ENCODE data around the gene HIPK1.

The HIPK1 gene

DNA sequence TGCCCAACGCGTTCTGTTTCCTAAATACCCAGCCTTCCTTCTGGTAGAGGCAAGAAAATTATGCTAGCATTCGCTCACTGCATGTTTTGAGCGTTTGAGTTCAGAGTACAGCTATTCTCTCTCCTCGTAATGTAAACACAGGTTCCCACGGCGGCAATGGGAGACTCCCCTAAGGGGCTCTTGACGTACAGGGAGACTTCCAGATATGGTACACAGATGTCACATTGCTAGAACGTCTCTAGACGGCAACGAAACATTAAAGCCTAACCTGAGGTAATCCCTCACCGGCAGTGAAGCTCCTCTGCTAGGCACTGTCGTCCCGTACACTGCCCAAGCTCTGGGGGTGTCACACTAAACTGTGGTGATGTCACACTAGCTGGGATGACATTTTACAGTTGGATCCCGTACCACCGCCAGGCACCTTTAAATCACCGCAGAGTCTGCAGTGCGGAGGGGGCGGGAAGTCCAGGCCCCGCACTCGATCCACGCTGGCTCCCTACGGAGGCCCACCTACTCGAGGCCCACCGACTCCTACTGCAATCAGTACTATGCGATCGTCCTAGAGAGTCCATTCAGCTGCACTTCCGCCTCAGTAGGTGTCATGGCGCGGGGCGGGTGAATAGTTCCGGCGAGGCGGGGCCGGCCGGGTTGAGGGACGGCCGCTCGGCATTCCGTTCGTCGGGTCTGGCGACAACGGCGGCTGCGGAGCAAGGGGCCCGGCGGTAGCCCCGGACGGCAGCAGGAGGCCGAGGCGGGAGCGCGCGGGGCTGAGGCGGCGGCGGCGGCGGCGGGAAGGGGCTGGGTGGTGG is at the start of gene HIPK1:
HIPK1 (plus strand) TSS at position 384 of the 809 bp plus-strand sequence.
- peak; percentile 83 for DNase-seq (ENCODE audit: low read depth)

- no peak for DNase-seq (ENCODE audit: low read depth)
Observed at GRCh38 chr1:113879739-113880038, 49.4 kb upstream of the HIPK1 start.

DNA sequence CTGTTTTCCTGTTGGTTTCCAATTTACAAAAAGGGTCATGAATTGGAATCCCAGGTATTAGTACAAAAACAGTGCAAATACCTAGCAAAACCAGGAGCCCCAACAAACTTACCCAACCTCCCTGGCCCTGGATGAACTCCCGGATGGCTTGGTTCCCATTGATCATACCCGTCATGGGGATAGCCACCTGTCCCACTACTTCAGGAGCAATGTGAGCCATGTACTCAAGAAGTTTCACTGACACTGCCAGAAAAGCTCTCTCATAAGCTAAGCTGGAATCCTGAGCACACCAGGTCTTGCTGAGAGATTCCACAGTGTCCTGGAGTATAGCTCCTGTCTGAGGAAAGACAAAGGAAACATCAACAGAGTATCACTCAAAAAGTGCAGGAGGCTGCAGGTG is 47.5 kb upstream of the HIPK1 start:
- no peak for DNase-seq (ENCODE audit: low read depth)

GRCh38 chr1:113886417-113887401 is 42.4 kb upstream of the HIPK1 start:
- no peak for DNase-seq (ENCODE audit: low read depth)

- DNase-seq (ENCODE audit: low read depth), result no peak
Observed at GRCh38 chr1:113887402-113888175, 41.5 kb upstream of the HIPK1 start, which contains the start of gene BCL2L15. Gene BCL2L15 (minus strand): TSS chr1:113887581. CDS start chr1:113887375, 206 bp downstream.

DNA sequence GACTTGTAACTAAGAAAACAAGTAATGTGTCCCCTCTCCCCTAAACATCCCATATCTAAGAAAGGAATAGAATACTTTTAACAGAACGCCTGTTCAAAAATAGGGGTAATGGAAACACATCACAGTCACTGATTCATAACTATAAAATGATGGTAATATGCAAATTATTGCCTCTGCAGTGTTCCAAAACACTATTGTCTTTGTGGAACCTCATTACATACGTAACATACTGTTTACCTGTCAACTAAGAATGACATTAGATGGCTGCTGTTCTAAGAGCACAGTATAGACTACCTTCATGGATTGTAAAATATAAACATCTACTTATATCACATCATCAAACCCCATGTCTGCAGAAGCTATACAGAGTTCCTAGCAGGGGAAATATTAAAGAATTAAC is 38.3 kb upstream of the HIPK1 start:
- no peak for DNase-seq (ENCODE audit: low read depth)

DNA sequence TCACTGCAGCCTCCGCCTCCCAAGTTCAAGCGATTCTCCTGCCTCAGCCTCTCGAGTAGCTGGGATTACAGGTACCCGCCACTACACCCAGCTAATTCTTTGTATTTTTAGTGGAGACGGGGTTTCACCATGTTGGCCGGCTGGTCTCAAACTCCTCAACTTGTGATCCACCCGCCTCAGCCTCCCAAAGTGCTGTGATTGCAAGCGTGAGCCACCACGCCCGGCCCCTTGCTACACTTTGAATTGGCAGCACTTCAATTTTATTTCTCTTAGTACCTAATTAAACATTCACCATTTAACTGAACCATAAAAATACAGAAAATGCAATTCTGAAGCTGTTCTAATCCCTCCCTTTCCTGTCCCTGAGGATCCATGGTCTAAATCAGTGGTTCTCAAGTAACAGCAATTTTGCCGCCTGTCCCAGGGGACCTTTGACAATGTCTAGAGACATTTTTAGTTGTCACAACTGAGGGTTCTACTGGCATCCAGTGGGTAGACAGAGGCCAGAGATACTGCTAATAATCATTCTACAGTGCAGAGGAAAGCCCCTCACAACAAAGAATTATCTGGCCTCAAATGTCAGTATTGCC is 37.4 kb upstream of the HIPK1 start:
- DNase-seq (ENCODE audit: low read depth), result no peak

DNA sequence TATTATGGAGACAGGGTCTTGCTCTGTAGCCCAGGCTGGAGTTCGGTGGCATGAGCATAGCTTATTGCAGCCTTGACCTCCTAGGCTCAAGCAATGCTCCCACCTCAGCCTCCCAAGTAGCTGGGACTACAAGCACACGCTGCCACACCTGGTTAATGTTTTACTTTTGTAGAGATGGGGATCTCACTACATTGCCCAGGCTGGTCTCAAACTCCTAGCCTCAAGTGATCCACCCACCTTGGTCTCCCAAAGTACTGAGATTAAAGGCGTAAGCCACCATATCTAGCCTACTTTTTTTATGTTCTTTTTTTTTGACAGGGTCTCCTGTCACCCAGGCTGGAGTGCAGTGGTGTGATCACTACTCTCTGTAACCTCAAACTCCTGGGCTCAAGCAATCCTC is 35.9 kb upstream of the HIPK1 start:
- no peak for DNase-seq (ENCODE audit: low read depth)

DNA sequence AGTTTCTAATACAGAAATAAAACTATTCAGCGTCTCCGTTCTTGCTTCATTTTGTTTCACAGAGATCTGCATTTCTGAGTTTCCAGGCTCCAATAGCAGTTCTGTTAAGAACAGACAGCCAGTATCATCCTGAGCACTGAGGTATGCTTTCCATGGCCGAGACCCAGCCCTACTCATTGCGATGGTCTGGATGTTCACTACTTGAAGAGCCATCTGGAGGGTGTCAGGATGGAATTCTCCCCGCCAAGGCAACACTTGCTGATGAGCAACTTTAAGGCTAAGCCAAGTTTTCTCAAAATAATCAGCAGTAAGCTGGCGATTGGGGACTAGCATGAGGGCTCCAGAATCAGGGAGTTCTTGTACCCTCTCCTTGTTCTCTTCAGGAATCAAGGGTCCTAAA is 34.0 kb upstream of the HIPK1 start:
- DNase-seq (ENCODE audit: low read depth), result no peak

DNA sequence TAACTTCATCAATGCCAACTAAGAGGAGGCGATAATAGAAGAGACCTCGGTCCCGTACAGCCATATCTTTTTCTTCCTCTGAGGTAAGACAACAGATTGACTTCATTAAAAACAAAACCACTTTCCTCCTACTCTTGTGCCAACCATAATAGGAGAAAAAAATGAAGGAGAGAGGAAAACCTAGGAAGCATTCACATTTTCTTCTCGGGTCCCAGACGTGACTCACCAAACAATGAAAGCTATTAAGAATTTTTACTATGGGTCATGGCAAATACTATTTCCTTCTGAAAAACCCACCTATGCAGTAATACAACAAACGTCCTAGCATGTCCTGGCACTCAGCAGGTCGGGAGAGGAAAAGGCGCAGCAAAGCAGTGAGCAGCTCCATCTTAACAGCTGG is 33.2 kb upstream of the HIPK1 start:
- no peak for DNase-seq (ENCODE audit: low read depth)

DNA sequence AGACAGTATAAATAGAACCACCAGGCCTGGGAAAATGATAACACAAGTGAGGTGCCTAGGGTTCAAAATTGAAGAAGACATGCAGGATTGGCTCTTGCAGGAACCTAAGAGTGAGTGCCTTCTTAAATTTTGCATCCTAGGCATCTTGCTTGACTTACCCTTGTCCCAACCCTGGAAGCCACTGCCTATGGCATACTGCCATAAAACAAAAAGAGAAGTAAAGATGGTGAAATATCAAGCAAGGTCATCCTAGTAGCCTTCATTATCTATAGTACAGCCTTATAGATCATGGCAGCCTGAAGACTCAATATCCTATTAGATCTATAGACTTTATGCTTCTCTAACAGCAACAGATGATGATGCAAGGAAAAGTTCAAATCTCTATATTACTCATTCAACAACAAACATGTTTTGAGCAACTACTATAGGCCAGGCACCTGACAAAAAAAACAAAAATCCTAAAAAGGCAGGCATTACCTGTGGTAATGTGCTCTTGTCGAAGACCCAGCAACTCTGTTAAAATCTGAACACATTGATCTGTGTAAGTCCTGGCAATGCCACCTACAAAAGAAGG is 30.8 kb upstream of the HIPK1 start:
- no peak for DNase-seq (ENCODE audit: low read depth)

DNA sequence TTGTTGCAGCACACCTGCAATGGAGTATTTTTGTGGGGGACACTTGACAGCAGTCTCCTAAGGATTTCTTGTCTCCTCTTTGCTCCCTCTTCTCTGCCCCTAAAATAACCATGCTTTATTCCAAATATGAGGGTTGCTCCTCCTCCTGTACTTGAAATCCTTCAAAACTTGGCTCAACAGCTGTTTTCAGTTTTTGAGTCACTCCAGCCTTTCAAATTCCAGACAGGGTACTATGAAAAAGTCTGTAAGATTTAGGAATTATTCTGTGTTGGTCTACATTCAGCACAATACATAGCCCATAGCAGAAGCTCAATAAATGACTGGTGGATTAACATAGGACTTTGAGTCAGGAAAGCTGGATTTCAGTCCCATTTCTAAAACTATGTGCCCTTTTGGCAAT is 30.0 kb upstream of the HIPK1 start:
- no peak for DNase-seq (ENCODE audit: low read depth)

DNA sequence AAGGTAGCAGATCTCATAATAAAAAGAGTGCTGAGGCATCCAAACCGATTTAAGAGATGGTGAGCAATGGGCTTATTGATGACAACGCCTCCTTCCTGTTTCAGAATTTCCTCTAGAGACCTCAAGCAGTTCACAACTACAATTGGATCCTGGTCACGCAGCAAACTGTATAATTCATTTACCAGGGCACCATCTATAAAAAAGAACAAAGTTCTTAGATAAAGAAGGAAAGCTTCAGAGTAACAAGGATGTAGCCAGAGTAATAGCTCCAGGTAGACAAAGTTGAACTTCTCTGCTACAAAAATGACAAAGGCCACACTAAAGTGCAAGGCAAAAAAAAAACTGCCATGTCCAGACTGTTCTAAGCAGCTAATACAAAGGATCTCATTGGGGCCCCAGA is 27.9 kb upstream of the HIPK1 start:
- no peak for DNase-seq (ENCODE audit: low read depth)

GRCh38 chr1:113903501-113904292 is 25.4 kb upstream of the HIPK1 start:
- peak; percentile 25 for DNase-seq (ENCODE audit: low read depth)

DNA sequence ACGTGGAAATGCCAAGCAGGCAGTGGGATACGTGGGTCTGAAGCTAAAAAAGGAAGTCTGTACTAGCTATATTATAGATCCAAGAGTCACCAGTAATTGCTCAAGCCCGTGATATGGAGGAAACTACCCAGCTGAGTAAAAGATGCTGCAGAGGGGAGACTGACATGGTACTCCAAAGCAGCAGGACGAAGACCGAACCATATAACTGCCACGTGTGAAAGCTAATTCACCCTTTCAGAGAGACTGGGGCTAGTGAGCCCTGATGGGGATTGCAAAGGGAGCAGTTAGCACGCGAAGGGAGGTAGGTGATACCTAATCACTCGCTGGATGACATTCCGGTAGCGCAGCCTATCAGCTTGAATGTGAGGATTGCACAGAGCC is 24.8 kb upstream of the HIPK1 start:
- DNase-seq (ENCODE audit: low read depth), result no peak

DNA sequence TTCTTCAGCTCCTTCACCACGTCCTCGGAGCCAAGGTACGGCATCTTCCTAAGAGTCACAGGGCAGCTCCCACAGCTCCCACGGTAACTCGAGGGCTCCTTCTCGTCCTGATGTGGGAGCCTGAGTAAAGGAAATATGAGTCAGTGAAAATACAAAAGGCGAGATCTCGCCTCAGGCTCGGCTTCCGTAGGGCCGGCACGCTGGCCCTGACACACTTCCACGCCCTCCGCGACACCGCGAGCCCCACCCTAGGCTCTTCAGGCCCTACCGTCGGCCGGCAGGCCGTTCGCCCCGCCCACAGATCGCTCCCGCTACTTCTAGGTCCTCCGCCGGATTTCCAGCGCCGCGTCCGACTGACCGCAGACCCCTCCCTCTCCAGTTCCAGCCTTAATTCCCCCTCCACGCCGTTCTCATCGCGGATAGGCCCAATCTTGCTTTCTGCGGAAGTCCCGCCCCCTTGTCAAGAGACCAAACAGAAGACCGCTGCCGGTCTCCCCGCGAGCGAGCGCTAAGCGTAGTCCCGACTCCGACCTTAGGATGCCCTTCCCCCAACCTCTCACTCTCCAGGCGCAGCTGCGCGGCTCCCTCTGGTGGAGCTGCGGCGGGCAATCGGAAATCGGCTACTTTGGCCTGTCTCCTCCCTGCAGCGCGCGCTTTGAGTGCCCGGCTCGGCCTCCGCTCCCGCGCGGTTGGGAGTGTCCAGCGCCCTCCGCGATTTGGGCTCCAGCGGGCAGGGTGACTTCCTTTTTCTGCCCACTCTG is 24.3 kb upstream of the HIPK1 start, which contains the start of the genes AP4B1 and DCLRE1B:
AP4B1 (minus strand) TSS at position 126 of the 761 bp plus-strand sequence; CDS start at position 44, 82 bp downstream.
DCLRE1B (plus strand) TSS at position 653 of the 761 bp plus-strand sequence. CDS start 261 bp downstream, outside the sequence.
- peak; percentile 100 for DNase-seq (ENCODE audit: low read depth)

DNA sequence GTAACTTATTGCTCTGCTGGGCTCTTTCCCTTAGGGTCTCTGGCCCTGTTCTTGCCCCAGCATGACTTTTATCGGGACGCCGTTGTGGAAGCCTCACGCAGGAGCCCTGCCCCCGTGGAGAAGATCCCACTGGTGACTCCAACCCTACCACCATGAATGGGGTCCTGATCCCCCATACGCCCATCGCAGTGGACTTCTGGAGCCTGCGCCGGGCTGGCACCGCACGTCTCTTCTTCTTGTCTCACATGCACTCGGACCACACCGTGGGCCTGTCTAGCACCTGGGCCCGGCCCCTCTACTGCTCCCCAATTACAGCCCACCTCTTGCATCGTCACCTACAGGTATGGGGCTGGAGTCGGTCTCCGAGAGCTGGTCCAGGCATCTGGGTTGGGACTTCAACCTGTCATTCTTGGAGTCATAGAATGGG is 23.7 kb upstream of the HIPK1 start:
- DNase-seq (ENCODE audit: low read depth), result no peak

DNA sequence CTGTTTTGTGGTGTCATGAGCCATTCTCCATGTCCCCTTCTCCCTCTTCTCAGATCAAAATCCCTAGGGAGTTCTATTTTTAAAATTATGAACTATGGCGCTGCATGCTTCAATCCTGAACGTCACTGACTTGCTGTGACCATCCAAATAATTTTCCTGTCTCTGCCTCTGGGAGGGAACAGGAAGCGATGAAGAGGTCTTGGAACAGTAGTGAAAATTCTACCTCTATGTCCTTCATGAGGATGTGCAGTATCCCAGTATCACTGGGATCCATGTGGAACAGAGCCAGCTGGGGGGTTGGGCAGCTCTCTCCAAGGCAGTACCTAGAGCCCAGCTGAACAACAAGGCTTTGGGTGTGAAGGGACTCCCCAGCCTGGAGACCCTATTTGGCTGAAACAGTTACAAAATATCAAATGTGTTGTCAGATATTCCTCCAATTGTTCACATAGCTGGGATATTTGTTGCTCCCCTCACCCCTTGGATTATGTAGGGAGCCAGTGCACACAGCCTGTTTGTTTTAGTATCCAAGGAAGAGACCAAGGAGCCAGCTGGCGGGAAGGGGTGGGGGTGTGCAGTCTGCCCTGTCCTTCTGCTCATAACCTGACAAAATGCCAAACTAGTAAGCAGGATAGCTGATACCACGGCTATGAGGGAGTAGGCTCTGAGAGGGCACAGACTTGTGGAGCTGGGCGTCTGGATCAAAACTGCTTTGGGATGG is 16.4 kb upstream of the HIPK1 start:
- DNase-seq (ENCODE audit: low read depth), result peak; percentile 62

GRCh38 chr1:113913312-113913668 is 15.8 kb upstream of the HIPK1 start:
- no peak for DNase-seq (ENCODE audit: low read depth)

Data from amniotic epithelial cell (primary cell).